DMS 273 (cell line): ENCODE data around the gene DNAI7.

Source experiments
- DNase-seq: peaks from one replicate; lab custom pipeline; 2025; ENCODE audit not compliant: unreplicated experiment; lab: John Stamatoyannopoulos, UW

The DNAI7 gene

GRCh38 chr12:25106818-25107217 lies 88.1 kb downstream of the DNAI7 start:
- no peak for DNase-seq

DNA sequence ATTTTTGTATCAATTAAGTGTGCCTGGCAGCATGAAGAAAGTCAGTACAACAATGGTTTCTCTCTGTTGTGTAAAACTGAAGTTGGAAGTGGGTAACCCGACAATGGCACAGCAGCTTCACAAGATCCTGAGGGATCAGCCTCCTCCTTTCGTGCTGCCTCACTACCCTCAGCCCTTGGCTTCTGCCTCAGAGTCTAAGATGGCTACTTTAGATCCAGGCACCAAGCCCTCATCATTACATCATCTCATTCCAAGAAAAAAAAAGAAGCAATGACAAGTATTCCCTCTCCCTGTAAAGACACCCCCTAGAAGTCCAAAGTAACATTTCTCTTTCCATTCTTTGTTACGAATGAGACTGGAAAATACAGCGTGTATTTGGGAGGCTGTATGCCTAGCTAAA lies 92.6 kb downstream of the DNAI7 start:
- no peak for DNase-seq

DNA sequence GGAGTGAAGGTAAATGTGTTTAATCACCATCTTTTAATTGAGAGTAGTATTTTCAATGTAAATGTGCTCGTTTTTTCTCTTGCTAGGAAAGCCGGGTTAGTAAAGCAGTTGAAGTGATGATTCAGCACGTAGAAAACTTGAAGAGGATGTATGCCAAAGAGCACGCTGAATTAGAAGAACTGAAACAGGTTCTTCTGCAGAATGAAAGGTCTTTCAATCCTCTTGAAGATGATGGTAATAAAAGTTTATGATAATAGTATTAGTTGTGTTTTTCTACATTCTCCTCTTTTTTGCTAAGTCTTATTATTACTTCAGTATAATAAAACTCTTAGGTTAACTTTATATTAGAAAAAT lies 93.9 kb downstream of the DNAI7 start:
- DNase-seq, result no peak

GRCh38 chr12:25100194-25101091 lies 94.5 kb downstream of the DNAI7 start:
- DNase-seq, result no peak

- no peak for DNase-seq
Observed at GRCh38 chr12:25099010-25099409, 96.0 kb downstream of the DNAI7 start.

DNA sequence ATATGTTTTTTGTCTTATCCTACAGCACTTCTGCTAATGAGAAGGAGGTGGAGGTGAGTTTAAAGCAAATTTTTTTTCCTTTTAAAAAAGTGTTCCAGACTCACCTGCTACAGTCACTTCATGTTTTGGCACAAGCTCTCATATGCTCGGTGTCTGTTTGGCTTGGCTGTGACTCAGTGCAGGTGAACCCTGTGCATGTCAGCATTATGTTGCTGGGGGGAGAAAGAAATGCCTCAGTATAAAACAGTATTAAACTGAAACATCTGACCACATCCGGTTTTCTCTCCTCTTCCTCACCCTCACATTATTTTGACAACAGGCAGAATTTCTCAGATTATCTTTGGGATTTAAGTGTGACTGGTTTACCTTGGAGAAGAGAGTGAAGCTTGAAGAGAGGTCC lies 105.2 kb downstream of the DNAI7 start:
- no peak for DNase-seq

- DNase-seq, result no peak
Observed at GRCh38 chr12:25087596-25087995, 107.4 kb downstream of the DNAI7 start.

DNA sequence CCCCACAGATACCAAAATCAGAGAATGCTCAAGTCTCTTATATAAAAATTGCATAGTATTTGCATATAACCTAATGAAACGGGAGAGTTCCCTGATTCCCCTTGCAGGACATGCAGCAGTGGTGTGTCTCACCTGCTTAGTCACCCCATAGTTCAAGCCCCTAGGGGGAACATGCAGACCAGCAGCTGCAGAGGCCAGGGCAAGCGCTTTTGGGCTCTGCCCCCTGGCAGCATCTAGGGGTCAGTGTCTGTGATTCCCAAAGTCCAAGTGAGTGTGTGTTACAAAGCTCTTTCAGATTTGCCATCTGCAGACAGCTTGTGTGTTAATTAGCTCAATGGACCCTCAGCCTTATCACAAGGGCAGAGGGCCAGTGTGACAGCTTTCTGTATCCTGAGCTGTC lies 110.1 kb downstream of the DNAI7 start:
- no peak for DNase-seq

- no peak for DNase-seq
Observed at GRCh38 chr12:25083211-25083610, 111.7 kb downstream of the DNAI7 start.

DNA sequence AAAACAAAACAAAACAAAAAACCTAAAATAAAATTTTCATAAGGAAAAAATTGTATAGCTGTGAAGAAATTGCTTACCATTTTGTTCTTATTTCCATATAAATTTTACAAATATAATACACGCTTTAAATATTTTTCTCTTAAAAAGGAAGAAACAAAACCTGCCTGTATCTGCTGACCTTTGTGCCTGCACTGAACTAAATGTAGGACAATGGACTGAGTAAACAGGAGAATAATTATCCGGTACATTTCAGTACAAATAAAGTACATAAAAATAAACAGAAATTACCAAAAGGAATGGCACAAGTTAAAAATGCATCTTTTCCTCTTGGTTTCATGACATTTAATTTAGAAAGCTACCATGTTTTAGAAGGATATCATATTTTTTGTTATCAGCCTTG lies 112.3 kb downstream of the DNAI7 start:
- DNase-seq, result no peak

GRCh38 chr12:25079393-25079792 lies 115.6 kb downstream of the DNAI7 start:
- DNase-seq, result no peak

DNA sequence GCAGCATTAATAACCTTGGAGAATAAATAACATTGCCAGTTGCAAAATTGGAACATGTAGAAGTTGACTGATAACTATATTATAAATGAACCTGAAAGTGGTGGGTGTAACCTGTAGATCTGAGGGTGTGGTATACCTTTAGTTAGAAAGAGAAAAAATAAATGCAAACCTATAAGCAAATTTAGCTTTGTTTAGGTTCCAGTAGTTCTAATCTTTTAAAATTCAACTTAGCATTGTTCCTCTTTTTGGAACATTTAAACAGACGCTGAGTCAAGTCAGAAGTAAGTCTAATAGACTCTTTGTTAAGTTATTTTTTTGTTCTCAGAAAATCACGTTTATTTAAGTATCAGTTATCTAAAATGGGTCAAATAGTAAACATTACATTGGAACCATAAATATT lies 120.0 kb downstream of the DNAI7 start:
- no peak for DNase-seq

- DNase-seq, result no peak
Observed at GRCh38 chr12:25074113-25074512, 120.8 kb downstream of the DNAI7 start.

GRCh38 chr12:25072906-25073650 lies 121.9 kb downstream of the DNAI7 start:
- DNase-seq, result no peak

DNA sequence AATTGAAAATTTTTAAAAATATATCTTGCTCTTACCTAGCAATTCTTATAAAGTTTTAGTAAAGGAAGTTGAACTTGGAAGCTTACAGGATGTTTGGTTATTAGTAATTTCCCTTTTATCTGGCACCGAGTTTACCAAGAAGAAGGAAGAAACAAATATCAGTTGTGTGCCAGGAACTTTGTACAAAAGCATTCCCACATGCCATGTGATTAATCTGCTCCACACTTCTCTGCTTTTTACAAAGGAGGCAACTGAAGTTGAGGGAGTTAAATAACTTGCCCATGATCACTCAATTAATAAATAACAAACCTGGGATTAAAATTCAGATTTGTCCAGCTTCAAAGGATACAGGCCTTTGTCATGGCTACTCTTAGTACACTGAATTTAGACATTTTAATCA lies 123.6 kb downstream of the DNAI7 start:
- DNase-seq, result no peak

DNA sequence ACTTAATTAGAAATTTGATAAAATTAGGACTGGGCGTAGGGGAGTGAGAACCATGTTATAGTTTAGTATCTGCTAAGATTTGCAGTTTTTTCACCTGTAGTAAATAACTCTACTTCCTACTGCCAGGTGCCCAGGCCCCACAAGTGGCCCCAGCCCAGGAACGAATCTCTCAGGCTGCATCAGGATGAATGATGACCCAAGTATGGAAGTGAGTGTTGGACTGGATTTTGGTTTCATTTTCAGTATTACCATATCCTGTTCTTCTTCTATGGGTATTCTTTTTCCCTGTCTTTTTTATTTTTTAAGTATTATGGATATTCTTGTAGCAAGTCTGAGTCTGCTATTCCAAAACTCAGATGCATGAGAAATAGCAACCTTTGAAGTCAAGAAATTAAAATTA lies 125.7 kb downstream of the DNAI7 start:
- DNase-seq, result no peak

DNA sequence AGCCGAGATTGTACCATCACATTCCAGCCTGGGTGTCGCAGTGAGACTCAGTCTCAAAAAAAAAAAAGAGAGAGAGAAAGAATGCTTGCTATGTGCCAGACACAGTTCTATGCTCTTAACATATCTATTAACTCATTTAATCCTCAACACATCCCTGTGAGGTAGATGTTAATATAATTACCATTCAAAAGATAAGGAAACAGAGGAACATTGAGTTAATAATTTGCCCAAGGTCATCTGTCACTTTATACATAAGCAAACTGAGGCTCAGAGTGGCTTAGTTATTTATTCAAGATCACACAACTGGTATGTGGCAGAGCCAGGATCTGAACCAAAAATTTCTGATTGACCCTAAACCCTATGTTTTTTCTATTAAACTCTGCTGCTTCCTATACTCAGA lies 129.9 kb downstream of the DNAI7 start:
- DNase-seq, result no peak

GRCh38 chr12:25063873-25064628 lies 130.9 kb downstream of the DNAI7 start:
- no peak for DNase-seq

DNA sequence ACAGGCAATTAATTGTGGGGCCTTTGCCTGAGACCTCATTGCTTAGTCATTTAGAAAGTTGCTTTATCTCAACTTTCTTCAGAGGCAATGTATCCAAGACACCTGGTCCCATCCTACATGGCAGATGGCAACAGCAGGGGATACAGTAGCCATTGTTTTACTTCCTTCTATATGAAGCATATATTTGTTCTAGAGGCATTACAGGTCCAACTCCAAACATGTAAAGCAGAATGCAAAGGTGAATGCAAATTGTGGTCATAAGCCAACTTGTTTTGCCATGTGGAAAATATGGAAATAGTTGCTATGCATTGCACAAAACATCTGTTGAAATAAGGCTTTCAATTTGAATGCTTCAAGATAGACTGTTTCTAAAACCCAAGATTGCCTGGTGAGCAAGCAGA lies 136.3 kb downstream of the DNAI7 start:
- peak; percentile 55 for DNase-seq
